ENCODE results near the gene CYB561D1.

Gene CYB561D1

DNA sequence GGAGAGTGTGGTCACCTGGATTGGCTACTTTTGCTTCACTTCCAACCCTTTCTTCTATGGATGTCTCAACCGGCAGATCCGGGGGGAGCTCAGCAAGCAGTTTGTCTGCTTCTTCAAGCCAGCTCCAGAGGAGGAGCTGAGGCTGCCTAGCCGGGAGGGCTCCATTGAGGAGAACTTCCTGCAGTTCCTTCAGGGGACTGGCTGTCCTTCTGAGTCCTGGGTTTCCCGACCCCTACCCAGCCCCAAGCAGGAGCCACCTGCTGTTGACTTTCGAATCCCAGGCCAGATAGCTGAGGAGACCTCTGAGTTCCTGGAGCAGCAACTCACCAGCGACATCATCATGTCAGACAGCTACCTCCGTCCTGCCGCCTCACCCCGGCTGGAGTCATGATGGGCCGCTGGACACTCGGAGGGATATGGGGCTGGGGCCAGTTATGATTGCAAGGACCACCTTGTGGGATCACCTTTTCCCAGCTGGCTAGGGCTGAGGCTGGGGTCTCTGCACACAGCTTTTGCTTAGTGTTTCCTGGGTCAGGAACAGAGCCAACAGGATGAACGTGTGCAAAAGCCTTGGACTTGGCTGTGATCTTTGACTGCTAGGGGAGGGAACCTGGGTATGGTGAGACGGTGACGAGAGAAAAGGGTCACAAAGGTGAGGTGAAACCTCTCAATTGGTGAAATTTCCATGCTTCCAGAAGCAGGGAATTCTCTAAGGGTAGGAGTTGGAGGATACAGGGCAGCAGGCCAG, 50.3 kb downstream of the CYB561D1 start:
- in situ Hi-C loops (cut with MboI; ENCODE audit: low sequenced_read_pairs), result loop anchor here (10.0 to 25.0 kb wide), 2 partner anchors 91 to 443 kb away; partner anchors contain the start of gene AHCYL1

DNA sequence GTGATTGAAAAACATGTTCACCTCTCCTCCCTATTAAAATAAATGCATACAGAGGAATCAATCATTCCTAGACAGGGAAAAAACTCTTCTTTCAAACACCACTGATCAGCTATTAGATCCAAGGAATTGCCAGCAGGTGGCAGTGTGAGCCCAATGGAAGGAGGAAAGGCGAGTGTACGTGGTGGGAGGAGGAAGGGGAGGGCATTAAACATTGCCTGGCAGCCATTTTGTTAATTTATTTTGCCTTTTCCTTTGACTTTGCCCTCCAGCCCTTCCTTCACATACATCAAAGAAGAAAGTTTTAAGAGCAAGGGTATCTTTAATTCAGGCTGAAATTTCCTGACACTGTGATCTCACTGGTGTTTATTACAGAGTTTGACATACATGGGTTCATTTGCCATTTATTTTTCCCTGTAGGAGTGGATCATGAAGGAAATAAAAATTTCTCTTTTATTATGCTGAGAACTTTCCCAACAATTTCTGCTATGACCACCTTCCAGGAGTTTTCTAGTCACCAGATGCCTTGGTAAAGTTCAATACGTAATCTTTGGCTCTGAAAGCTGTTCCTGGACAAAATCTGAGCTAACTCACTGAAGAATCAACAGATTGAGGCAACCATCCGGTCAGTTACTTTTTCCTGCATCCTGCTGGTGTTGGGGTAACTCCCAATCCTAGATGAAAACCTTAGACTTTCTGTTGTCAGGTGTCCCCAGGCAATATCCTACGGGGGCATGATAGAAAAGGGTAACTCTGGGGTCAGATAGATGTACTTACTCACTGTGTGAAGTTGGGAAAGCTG, 52.6 kb downstream of the CYB561D1 start:
- in situ Hi-C loops (cut with MboI; ENCODE audit: low sequenced_read_pairs), result loop anchor here (5.0 to 25.0 kb wide), 3 partner anchors 88 to 441 kb away; partner anchors contain the start of gene AHCYL1

DNA sequence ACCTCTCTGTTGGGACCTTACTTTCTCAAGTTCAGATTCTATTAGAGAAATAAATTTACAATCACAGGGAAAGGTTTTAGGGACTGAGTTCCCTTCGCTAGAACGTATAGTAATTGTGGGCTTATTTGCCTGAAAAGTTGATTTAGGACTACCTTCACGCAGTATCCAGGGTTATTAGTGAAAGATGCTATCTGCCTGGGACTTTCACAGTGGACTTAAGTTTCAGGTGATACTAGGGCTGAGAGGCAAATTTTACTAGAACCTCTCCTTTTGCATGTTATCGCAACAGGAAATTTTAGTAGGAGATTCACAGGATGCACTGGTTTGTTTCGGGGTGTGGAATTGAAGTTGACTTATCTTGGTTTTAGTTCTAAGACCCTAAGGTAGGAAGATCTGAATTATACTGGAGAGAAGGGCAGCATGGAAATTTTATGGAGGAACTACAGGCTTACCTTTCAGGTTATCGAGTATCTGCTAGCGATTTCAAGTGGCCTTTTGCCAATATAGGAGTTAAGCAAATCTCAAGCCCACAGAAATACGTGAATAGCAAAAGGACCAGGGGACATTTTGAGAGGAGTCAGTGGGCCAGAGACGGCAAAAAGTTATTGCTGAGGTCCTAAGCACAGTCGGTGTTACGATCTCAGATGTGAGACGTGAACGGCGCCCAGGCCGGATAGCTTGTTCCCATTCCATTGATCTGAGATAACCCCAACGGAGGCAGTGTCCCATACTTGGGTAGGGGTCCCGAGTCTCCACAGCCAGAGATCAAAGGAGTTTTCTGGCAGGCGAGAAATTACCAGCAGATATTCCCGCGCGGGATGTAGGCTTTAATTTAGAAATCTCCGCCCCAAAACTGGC, 53.8 kb downstream of the CYB561D1 start:
- in situ Hi-C loops (cut with MboI; ENCODE audit: low sequenced_read_pairs), result loop anchor here (5.0 to 25.0 kb wide), 3 partner anchors 87 to 440 kb away; partner anchors contain the start of gene AHCYL1

DNA sequence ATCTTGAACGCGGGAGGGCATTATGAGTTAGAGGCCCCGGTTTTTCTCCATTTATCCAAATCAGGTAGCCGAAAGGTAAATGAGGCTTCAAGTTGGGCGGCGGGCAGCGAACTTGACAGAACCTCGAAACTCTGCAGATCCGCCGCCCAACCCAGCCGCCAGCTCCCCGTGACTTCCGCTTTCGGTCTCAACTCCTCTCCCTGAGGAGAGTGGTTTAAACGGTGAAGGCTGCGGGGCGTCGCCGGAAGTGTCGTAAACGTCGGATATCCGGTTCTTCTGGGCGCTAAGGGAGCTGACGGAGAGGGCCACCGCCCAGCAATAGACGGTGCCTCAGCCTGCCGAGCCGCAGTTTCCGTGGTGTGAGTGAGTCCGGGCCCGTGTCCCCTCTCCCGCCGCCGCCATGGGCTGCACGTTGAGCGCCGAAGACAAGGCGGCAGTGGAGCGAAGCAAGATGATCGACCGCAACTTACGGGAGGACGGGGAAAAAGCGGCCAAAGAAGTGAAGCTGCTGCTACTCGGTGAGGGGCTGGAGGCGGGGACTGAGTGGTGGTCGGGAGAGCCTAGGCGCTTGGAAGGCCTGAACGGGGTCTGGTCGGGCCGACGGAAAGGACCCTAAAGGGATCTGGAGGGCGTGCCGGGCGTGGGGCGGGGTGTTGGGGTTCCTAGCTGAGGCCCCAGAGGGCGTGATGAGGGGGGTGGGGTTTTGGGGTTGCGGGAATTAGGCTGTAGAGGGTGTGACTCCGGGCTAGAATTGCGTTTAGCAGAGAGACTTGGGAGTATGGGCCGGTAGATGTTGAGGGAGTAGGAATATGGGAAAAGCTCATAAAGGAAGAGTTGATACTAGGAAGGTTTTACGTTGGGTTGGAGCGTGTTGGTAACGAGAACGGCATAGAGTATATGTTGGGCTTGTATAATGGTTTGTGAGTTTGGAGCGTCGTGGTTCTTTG, 54.7 kb downstream of the CYB561D1 start, which contains the start of gene GNAI3:
TSS of gene GNAI3 (plus strand) at position 295 of the 947 bp plus-strand sequence. CDS start at position 401, 106 bp downstream.
- in situ Hi-C loops (cut with MboI; ENCODE audit: low sequenced_read_pairs), result loop anchor here (5.0 to 25.0 kb wide), 3 partner anchors 86 to 439 kb away; partner anchors contain the start of gene AHCYL1

Data from HL-60/S4 treated with phorbol 12-myristate 13-acetate at 8.2 ng/mL for 4 days and 3 days (cell line).